Panc1 (cell line): ENCODE measurements around the gene PRSS27.

Experiments
- POLR2AphosphoS5 ChIP-seq: IDR thresholded peaks from 2 replicates; pipeline ENCODE4 v1.6.1; 2012; ENCODE audit warnings: mild to moderate bottlenecking, low read depth, low read length, moderate library complexity
- SIN3A ChIP-seq: IDR thresholded peaks from 2 replicates; pipeline ENCODE4 v1.6.1; 2012; ENCODE audit warnings: low read depth, mild to moderate bottlenecking, low read length, moderate library complexity, borderline replicate concordance; ENCODE audit not compliant: insufficient read depth
- TCF7L2 ChIP-seq: IDR thresholded peaks from 2 replicates; pipeline ENCODE4 v1.6.1; 2011; ENCODE audit warnings: mild to moderate bottlenecking, low read depth, low read length, inconsistent platforms
- TF ChIP-seq, protein P1 (sequence below): fragments of 450-650 bp; IDR thresholded peaks from 2 replicates; pipeline ENCODE4 v1.5.1; 2017; ENCODE audit warnings: mild to moderate bottlenecking
- TF ChIP-seq, protein P2 (sequence below), 2 experiments: IDR thresholded peaks; 2 replicates each; pipeline ENCODE4 v1.6.1; 2011 to 2012; ENCODE audit warnings: low read depth in 2 of 2, control low read depth in 1 of 2, low read length in 1 of 2, mild to moderate bottlenecking in 1 of 2, moderate library complexity in 1 of 2; ENCODE audit not compliant: insufficient read depth in 1 of 2

DNA sequence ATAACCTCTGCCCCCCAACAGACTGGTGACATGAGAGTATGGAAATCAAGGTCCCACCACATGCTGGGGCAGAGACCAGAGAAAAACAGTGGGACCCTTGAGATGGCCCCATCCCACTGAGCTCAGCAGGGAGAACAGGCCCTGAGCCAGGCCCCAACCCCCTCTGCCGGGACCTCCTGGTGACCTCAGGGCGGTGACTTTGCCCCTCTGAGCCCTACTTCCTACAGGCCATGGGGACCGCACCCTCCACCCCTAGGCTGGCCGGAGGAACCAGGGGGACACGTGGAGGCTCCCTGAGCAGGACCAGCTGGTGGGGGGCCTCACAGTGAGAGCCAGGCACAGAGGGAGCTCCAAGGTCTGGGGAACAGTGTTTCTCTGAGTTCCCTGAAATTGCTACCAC lies 18.6 kb upstream of the PRSS27 start:
- TF ChIP-seq, protein P1, sequence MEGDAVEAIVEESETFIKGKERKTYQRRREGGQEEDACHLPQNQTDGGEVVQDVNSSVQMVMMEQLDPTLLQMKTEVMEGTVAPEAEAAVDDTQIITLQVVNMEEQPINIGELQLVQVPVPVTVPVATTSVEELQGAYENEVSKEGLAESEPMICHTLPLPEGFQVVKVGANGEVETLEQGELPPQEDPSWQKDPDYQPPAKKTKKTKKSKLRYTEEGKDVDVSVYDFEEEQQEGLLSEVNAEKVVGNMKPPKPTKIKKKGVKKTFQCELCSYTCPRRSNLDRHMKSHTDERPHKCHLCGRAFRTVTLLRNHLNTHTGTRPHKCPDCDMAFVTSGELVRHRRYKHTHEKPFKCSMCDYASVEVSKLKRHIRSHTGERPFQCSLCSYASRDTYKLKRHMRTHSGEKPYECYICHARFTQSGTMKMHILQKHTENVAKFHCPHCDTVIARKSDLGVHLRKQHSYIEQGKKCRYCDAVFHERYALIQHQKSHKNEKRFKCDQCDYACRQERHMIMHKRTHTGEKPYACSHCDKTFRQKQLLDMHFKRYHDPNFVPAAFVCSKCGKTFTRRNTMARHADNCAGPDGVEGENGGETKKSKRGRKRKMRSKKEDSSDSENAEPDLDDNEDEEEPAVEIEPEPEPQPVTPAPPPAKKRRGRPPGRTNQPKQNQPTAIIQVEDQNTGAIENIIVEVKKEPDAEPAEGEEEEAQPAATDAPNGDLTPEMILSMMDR, result no peak
- TF ChIP-seq POLR2AphosphoS5 (no peak), TCF7L2 (no peak), SIN3A (no peak)
- TF ChIP-seq, protein P2, sequence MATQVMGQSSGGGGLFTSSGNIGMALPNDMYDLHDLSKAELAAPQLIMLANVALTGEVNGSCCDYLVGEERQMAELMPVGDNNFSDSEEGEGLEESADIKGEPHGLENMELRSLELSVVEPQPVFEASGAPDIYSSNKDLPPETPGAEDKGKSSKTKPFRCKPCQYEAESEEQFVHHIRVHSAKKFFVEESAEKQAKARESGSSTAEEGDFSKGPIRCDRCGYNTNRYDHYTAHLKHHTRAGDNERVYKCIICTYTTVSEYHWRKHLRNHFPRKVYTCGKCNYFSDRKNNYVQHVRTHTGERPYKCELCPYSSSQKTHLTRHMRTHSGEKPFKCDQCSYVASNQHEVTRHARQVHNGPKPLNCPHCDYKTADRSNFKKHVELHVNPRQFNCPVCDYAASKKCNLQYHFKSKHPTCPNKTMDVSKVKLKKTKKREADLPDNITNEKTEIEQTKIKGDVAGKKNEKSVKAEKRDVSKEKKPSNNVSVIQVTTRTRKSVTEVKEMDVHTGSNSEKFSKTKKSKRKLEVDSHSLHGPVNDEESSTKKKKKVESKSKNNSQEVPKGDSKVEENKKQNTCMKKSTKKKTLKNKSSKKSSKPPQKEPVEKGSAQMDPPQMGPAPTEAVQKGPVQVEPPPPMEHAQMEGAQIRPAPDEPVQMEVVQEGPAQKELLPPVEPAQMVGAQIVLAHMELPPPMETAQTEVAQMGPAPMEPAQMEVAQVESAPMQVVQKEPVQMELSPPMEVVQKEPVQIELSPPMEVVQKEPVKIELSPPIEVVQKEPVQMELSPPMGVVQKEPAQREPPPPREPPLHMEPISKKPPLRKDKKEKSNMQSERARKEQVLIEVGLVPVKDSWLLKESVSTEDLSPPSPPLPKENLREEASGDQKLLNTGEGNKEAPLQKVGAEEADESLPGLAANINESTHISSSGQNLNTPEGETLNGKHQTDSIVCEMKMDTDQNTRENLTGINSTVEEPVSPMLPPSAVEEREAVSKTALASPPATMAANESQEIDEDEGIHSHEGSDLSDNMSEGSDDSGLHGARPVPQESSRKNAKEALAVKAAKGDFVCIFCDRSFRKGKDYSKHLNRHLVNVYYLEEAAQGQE (IDR thresholded peaks at IDR 0.05; ENCODE audit: insufficient read depth in 1 of 2, low read depth in 2 of 2, low read length in 1 of 2), result no peak
